Measurements from ENCODE around the gene GAMT.

The GAMT gene

GRCh38 chr19:1366899-1367870 lies 34.2 kb downstream of the GAMT start:
- in situ Hi-C loops (cut with MboI; ENCODE audit: low sequenced_read_pairs), result no loop called here

- in situ Hi-C loops (cut with MboI; ENCODE audit: low sequenced_read_pairs), result no loop called here
Observed at GRCh38 chr19:1366296-1366695, 35.0 kb downstream of the GAMT start.

- in situ Hi-C loops (cut with MboI; ENCODE audit: low sequenced_read_pairs), result no loop called here
Observed at GRCh38 chr19:1365319-1366269, 35.7 kb downstream of the GAMT start.

- in situ Hi-C loops (cut with MboI; ENCODE audit: low sequenced_read_pairs), result no loop called here
Observed at GRCh38 chr19:1364070-1364704, 37.2 kb downstream of the GAMT start.

GRCh38 chr19:1363599-1363998 lies 37.7 kb downstream of the GAMT start:
- in situ Hi-C loops (cut with MboI; ENCODE audit: low sequenced_read_pairs), result no loop called here

GRCh38 chr19:1362387-1363257 lies 38.7 kb downstream of the GAMT start:
- in situ Hi-C loops (cut with MboI; ENCODE audit: low sequenced_read_pairs), result no loop called here

GRCh38 chr19:1361601-1362386 lies 39.5 kb downstream of the GAMT start:
- in situ Hi-C loops (cut with MboI; ENCODE audit: low sequenced_read_pairs), result no loop called here

GRCh38 chr19:1360818-1361461 lies 40.4 kb downstream of the GAMT start:
- in situ Hi-C loops (cut with MboI; ENCODE audit: low sequenced_read_pairs), result no loop called here

GRCh38 chr19:1360126-1360817 lies 41.1 kb downstream of the GAMT start:
- in situ Hi-C loops (cut with MboI; ENCODE audit: low sequenced_read_pairs), result no loop called here

GRCh38 chr19:1357531-1358109 lies 43.7 kb downstream of the GAMT start:
- in situ Hi-C loops (cut with MboI; ENCODE audit: low sequenced_read_pairs), result no loop called here

GRCh38 chr19:1356508-1356865 lies 44.9 kb downstream of the GAMT start:
- in situ Hi-C loops (cut with MboI; ENCODE audit: low sequenced_read_pairs), result no loop called here

GRCh38 chr19:1355568-1356507 lies 45.5 kb downstream of the GAMT start:
- in situ Hi-C loops (cut with MboI; ENCODE audit: low sequenced_read_pairs), result no loop called here

GRCh38 chr19:1354970-1355567 lies 46.3 kb downstream of the GAMT start:
- in situ Hi-C loops (cut with MboI; ENCODE audit: low sequenced_read_pairs), result no loop called here

- in situ Hi-C loops (cut with MboI; ENCODE audit: low sequenced_read_pairs), result no loop called here
Observed at GRCh38 chr19:1353144-1353543, 48.2 kb downstream of the GAMT start.

- in situ Hi-C loops (cut with MboI; ENCODE audit: low sequenced_read_pairs), result no loop called here
Observed at GRCh38 chr19:1351381-1351851, 49.9 kb downstream of the GAMT start.

GRCh38 chr19:1350867-1351266 lies 50.5 kb downstream of the GAMT start:
- in situ Hi-C loops (cut with MboI; ENCODE audit: low sequenced_read_pairs), result no loop called here
